GM10847 (cell line): ENCODE results near the gene BTBD10.

Source experiments
- POLR2A ChIP-seq: IDR thresholded peaks from 2 replicates; pipeline ENCODE4 v1.6.1; 2011; ENCODE audit not compliant: insufficient read length; ENCODE audit errors: extremely low read depth

The BTBD10 gene

GRCh38 chr11:13405220-13405619 lies 57.8 kb downstream of the BTBD10 start:
- TF ChIP-seq POLR2A = no peak

- no peak for TF ChIP-seq POLR2A
Measured at GRCh38 chr11:13391217-13391616, 71.8 kb downstream of the BTBD10 start.

GRCh38 chr11:13388741-13389140 lies 74.3 kb downstream of the BTBD10 start:
- no peak for TF ChIP-seq POLR2A

- TF ChIP-seq POLR2A = no peak
Measured at GRCh38 chr11:13386567-13386966, 76.5 kb downstream of the BTBD10 start.

GRCh38 chr11:13384908-13385640 lies 77.9 kb downstream of the BTBD10 start:
- TF ChIP-seq POLR2A = no peak

- TF ChIP-seq POLR2A = no peak
Measured at GRCh38 chr11:13382751-13383150, 80.3 kb downstream of the BTBD10 start.

GRCh38 chr11:13380731-13381130 lies 82.3 kb downstream of the BTBD10 start:
- no peak for TF ChIP-seq POLR2A

GRCh38 chr11:13378316-13378715 lies 84.7 kb downstream of the BTBD10 start:
- no peak for TF ChIP-seq POLR2A

GRCh38 chr11:13376838-13377237 lies 86.2 kb downstream of the BTBD10 start:
- no peak for TF ChIP-seq POLR2A

GRCh38 chr11:13376402-13376801 lies 86.6 kb downstream of the BTBD10 start:
- TF ChIP-seq POLR2A = no peak

GRCh38 chr11:13375798-13376197 lies 87.2 kb downstream of the BTBD10 start:
- TF ChIP-seq POLR2A = no peak

GRCh38 chr11:13373216-13373615 lies 89.8 kb downstream of the BTBD10 start:
- TF ChIP-seq POLR2A = no peak

GRCh38 chr11:13368041-13368446 lies 95.0 kb downstream of the BTBD10 start:
- TF ChIP-seq POLR2A = no peak

GRCh38 chr11:13367115-13367514 lies 95.9 kb downstream of the BTBD10 start:
- no peak for TF ChIP-seq POLR2A

GRCh38 chr11:13366266-13367026 lies 96.6 kb downstream of the BTBD10 start:
- no peak for TF ChIP-seq POLR2A

- no peak for TF ChIP-seq POLR2A
Measured at GRCh38 chr11:13364388-13364787, 98.6 kb downstream of the BTBD10 start.
